ENCODE data around the gene EVPL. TPM values are rescaled to one million over a fixed set of nuclear protein-coding genes. Genes with fewer than 3 reads are reported as not detected.

The EVPL gene
- total RNA-seq, 1 donor from 2014 or later: 0.16 TPM

DNA sequence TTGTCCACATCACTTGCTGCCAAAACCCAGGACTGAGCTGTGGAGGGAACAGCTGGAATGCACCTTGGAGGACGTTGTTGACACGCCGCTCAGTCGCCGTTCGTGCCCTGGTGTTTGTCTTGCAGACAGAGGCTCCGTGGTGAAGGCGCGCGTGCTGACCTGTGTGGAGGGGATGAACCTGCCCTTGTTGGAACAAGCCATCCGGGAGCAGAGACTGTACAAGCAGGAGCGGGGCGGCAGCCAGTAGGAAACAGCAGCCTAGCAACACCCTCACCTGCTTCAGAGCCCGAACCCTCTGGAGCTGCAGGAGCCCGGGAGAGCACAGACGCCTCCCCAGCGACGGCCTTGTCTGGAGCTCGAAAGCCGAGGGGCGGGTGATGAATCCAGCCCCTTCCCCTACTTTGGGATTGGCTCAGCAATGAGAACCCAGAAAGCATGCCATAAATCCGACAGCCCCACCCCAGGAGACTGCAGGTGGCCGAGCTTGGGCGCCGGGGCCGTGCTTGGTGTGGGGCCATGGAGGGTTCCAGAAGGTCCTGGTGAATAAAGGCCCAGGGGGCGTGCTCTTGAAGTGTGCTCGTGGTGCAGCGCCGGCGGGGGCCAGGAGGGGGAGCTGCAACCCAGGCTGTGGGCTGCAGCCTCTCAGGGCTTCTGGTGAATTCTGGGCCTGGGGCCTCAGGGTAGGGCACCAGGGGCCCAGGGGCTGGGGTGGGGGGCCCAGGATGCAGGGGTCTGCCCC is 26.9 kb downstream of the EVPL start:
- DNase-seq (ENCODE audit: low spot score): no peak

DNA sequence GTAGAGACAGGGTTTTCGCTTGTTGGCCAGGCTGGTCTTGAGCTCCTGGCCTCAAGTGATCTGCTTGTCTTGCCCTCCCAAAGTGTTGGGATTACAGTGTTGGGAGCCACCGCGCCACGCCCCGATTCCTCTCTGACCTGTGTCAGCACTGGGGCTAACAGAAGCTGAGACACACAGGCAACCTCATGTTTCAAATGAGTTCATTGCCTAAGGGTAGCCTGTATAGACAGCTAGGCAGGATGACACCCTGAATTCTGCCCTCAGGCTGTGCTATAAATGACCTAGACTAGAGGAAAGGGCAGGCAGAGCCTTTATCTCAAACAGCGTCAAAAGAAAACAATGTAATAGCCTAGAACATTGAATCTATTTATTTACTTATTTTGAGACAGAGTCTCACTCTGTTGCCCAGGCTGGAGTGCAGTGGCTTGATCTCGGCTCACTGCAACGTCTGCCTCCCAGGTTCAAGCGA is 28.7 kb downstream of the EVPL start:
- DNase-seq (ENCODE audit: low spot score): no peak

DNA sequence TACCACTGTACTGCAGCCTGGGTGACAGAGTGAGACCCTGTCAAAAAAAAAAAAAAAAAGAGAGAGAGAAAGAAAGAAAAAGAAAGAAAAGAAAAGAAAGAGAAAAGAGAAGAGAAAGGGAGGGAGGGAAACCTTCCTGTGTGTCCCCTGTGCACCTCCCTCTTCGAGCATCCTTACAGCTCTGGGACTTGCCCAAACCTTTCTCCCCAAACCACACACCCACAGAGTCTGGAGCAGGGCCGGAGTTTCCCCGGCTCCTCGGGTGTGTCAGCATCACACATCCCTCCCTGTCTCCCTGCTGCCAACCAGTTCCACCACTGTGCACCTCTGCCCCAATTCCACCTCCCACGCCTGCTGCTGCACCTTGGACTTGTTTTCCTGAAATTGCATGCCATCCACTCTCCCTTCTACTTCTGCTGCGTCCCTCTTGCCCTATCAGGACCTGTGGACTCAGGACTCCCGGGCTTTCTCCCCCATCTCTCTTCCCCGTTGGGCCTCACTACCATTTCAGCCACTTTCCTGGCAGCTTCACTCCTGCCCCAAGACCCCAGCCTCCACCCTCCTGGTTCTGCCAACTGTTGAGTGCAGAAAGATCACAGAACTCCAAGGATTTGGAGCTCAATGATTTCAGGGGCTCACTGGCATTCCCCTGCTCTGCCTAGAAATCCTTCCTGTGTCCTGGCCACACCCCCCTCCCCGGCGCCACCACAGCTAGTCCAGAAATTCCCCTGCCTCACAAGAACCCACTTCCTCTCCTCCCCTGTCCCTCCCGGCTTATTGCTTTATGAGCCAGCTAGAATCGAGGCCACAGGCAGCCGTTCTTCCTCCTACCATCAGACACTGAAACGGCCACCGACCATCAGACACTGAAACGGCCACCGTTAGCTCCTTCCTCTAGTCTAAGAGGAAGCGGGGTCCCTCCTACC is 30.2 kb downstream of the EVPL start:
- no peak for DNase-seq (ENCODE audit: low spot score)

DNA sequence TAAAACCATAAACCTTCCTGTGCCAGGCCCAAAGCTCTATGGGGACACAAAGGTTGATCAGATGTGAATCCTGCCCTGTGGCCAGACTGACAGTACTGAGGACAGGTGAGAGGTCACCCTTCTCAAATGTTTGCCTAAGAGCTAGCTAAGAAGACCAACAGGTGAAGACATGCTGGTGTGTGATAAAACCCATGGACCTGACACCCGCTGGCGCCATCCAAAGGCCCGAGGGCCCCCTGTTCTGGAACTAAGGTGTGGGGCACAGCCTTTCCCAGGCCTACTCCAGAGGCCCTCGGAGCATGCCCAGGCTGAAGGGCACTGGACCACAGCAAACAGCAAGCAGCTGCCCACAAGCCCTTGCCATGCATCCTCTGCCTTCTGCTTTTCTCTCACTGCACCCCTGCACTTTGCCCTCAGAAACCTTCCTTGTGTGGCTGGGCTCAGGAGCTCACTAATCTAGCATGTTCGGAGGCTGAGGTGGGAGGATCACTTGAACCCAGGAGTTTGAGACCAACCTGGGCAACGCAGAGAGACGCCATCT is 31.7 kb downstream of the EVPL start:
- no peak for DNase-seq (ENCODE audit: low spot score)

DNA sequence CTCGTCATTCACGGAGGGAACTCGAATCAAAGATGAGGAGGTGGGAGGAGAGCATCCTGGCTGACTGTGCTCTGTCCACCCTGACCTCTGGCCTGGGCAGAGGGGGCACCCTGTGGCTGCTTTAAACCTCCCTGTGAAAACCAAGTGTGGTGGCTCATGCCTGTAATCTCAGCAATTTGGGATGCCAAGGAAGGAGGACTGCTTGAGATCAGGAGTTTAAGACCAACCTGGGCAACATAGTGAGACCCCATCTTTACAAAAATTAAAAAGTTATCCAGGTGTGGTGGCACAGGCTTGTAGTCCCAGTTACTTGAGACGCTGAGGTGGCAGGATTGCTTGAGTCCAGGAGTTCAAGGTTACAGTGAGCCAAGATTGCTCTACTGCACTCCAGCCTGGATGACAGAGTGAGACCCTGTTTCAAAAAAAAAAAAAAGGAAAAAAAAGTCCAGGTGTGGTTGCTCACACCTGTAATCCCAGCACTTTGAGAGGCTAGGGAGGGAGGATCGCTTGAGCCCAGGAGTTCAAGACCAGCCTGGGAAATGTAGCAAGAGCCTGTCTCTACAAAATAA is 32.2 kb downstream of the EVPL start:
- DNase-seq (ENCODE audit: low spot score): no peak

DNA sequence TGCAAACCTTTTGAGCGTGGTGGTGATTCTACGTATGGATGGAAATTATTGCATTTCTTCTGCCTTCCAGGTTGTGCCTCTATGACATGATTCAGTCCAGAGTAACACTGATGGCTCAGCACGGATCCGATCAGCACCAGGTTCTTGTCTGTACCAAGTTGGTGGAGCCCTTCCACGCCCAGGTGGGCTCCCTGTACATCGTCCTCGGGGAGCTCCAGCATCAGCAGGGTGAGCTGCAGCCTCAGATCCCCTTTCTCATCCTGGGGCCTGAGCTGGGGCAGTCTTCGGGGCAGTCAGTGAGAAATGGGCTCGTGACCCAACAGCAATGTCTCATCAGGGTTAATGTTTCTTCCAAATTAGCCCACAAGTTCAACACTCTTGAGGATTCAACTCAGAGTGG is 35.7 kb downstream of the EVPL start:
- no peak for DNase-seq (ENCODE audit: low spot score)

DNA sequence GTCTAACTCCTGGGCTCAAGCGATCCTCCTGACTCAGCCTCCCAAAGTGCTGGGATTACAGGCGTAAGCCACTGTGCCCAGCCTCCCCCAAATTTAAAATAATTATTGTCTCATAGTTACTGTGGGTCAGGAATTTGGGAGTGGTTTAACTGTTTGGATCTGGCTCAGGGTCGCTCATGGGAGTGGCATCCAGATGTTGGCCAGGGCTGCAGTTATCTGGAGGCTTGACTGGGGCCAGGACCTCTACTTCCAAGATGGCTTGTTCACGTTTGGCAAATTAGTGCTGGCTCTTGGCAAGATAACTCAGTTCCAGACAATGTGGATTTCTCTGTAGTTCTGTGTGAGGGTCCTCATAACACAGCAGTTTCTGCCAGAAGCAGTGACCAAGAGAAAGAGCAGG is 40.1 kb downstream of the EVPL start:
- DNase-seq (ENCODE audit: low spot score): no peak

DNA sequence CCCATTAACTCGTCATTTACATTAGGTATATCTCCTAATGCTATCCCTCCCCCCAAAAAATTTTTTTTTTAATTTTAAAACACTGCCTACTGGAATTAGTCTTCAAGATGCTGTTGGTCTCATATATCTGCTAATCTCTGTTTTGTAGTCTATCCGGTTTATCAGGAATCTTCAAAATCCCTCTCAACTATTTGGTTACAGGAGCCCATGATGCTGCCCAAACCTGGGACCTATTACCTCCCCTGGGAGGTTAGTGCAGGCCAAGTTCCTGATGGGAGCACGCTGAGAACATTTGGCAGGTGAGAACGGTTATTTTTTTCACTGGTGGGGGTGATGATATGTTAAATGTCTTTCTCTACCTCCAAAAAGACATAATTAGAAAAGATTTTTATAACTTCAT is 41.1 kb downstream of the EVPL start:
- no peak for DNase-seq (ENCODE audit: low spot score)

DNA sequence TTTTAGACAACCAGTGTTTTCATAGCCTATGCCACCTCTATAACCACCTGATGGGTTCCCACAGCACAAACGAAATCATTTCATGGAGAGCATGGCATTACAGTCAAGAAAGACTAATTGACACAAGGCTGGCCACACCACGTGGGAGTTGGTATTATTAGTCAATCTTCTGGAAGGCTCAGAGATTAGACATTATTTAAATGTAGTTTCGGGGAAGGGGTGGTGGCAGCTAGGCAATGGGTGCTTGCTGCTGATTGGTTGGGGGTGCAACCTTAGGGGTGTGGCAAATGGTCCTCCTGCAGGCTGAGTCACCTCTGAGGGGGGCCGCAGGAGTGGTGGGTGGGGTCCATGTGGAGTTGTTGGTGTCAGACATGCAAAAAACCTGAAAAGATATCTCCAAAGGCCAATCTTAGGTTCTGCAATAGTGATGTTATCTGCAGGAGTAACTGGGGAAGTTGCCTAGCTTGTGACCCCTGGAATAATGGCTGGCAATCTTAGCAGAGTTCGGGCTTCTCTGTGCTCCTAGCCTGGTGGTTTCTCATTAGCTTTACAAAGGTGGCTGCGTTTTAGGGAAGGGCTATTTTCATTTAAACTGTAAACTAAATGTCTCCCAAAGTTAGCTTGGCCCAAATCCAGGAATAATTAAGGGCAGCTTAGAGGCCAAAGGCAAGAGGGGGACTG is 43.5 kb downstream of the EVPL start:
- peak; percentile 51 for DNase-seq (ENCODE audit: low spot score)

DNA sequence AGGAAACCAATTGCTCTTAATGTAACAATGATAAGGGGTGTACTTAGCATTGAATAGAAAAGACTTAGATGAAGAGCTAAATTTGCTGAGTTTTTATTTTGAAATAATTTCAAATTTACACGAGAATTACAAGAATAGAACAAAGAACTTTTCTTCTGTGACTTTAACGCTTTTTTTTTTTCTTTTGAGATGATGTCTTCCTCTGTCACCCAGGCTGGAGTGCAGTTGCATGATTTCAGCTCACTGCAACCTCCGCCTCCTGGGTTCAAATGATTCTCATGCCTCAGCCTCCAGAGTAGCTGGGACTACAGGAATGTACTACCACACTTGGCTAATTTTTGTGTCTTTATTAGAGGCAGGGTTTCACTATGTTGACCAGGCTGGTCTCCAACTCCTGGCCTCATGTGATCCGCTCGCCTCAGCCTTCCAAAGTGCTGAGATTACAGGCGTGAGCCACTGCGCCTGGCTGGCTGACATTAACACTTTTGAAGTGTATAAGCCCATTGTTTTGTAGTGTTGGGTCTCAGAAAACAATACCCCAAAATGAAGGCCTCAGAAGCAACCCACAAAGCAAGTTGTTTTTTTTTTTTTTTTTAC is 46.0 kb downstream of the EVPL start:
- DNase-seq (ENCODE audit: low spot score): peak; percentile 33

DNA sequence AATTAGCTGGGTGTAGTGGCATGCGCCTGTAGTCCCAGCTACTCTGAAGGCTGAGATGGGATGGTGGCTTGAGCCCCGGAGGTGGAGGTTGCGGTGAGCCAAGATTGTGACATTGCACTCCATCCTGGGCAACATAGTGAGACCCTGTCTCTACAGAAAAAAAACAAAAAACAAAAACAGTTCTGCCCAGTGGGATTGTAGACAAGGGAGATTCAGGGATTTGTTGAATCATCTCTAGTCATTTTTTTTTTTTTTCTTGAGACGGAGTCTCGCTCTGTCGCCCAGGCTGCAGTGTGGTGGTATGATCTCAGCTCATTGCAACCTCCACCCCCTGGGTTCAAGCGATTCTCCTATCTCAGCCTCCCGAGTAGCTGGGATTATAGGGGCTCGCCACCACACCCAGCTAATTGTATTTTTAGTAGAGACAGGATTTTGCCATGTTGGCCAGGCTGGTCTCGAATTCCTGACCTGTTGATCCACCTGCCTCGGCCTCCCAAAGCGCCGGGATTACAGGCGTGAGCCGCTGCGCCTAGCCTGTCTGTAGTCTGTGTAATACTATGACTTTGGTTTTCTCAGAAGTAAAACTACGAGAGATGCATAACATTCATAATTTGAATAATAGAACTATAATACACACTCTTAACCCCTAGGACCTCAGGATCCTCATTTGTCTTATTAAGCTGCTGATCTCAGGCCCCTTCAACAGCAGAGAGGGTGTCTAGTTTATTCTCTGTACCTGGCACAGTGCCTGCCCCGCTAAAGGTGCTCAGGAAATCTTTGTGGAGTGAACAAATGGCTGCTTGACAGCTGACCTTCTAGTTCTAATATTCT is 46.7 kb downstream of the EVPL start:
- DNase-seq (ENCODE audit: low spot score): peak; percentile 14

DNA sequence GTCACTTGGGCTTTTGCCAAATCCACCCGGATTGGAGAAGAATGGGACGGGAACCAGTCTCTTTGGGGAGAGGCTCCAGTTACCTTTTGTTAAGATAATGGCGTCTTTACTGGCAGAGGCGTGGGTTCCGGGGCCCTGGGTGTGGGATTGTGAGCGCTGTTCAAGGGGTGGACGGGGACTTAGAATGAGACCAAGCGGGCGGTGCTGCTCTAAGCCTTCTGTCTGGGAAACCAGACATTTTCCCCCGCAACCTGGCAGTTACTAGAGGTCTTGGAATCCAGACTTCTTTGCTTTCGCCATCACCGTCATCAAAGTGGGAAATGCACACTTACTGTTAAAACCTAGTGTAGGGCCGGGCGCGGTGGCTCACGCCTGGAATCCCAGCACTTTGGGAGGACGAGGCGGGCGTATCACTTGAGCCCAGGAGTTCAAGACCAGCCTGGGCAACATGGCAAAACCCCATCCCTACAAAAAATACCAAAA is 47.4 kb downstream of the EVPL start:
- DNase-seq (ENCODE audit: low spot score): no peak

DNA sequence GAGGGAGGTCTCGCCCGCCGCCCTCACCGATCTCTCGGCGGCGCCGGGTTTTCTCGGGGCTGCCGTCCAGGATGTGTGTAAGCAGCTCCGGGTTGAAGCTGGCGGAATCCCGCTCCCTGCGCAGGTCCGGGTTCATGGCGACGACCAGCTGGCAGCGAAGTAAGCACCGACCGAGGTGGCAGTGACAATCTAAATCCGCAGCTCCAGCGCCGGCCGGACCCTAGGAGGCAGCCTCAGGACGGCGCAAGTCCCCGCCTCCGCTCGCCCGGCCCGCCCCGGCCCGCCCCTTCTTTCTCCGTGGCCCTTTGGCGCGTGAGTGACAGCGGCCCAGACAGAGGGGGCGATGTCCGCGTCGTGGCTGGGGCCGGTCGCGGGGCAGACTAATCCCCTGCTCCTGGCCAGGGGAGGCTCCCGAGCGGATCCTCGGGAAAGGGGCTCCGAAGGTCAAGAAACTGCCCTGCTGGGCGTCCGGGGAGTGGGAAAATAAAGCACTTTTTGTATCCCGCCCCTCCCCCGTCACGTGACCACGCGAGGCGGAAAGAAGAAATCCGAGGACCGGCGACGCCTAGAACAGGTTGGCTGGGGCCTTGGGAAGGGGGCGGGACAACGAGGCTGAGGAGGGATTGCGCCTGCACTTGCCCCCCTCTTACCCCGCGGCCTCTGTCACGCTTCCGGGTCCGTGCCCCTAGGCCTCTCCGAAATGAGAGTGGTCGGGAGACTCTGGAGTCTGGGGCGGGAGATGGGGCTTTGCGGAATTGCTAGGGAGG is 48.0 kb downstream of the EVPL start, which contains the start of the genes ACOX1 and TEN1:
ACOX1 (minus strand) TSS at position 229 of the 767 bp plus-strand sequence; CDS start at position 136, 93 bp downstream.
TEN1 (plus strand) TSS at position 303 of the 767 bp plus-strand sequence. CDS start 6,953 bp downstream, outside the sequence.
- peak; percentile 98 for DNase-seq (ENCODE audit: low spot score)

DNA sequence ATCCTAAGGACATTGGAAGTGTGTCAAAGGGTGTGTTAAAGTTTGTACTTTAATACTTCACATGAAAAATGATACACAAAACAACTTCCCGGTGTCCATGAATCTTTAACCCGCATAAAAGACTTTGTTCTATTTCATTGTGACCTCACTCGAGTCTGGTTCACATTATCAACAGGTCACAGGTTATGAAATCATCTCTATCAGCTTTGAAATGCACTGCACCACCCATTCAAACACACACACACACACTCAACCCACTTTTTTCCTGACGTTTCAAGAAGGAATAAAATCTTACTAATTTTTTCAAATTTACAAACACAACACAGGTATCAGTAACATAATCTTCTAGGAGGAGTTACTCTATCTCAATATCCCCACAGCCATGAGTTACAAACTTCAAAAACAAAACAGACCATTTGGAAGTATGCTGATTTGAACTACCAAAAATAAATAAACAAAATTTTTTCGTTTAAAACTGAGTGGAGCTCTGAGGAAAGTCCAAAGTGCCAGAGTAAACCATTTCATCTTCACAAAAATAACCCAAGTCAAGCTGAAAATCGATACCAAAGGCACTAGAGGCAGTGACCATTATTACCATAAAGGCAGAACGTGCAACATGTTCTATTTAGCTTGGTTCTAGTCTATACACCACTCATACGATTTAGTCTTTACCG is 50.8 kb downstream of the EVPL start:
- no peak for DNase-seq (ENCODE audit: low spot score)

DNA sequence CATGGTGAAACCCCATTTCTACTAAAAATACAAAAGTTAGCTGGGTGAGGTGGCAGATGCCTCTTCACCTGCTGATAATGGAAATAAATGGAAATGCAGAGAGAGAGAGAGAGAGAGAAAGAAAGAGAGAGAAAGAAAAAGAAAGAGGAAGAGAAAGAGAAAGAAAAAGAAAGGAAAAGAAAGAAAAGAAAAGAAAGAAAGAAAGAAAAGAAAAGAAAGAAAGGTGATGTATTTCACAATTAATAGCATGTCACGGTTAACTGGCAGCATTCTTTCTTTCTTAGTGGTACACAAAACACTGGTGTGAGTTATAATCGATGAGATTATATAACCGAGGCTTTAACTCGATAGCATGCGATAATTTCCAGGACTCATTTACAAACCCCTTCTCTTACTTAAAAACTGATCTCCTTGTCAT is 51.3 kb downstream of the EVPL start:
- no peak for DNase-seq (ENCODE audit: low spot score)

DNA sequence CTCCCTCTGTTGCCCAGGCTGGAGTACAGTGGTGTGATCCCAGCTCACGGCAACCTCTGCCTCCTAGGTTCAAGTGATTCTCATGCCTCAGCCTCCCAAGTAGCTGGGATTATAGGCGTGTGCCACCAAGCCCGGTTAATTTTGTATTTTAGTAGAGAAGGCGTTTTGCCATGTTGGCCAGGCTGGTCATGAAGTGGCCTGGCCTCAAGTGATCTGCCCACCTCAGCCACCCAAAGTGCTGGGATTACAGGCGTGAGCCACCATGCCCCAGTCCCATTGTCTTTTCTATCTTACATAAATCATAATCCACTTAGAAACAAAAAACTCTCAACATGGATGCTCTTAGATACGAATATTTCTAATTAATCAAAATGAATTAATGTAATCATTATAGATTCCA is 51.9 kb downstream of the EVPL start:
- DNase-seq (ENCODE audit: low spot score): peak; percentile 28

DNA sequence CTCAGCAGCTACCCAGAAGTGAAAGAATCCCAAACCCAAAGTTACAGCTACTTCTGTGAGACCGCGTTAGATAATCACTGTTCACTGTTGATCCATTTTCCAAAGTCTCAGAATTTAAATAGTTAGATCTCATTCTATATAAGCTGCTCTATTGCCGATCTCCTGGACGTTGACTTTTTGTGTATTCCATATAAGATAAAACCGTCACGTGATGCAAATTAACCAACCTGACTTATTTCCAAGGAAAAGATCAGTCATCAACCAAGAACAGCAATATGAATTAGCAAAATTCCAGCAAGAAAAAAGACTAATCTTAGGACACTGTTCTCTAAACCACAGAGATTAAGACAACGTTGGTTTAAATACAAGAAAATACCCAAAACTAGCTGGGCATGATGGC is 56.5 kb downstream of the EVPL start:
- no peak for DNase-seq (ENCODE audit: low spot score)

DNA sequence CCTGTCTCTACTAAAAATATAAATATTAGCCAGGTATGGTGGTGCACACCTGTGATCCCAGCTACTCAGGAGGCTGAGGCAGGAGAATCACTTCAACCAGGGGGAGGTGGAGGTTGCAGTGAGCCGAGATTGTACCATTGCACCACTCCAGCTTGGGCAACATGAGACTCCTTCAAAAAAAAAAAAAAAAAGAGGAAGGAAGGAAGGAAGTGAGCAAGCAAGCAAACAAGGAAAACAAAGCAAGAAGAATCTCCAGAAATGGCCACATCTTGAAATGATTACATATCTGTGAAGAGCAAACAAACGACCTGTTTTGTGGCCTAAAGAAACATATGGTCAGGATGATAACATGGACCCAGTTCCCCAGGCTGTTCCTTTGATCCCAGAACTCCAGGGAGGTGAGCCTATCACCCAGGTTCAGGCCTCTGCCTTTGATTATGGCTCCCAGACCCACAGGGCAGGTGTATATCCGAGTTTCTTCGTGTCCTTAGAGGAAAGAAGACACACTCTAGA is 57.0 kb downstream of the EVPL start:
- peak; percentile 1 for DNase-seq (ENCODE audit: low spot score)

All from mesenteric fat pad (tissue), 1 donor.